ENCODE measurements around the gene ZNF710.

The ZNF710 gene

GRCh38 chr15:89998141-89998661, 2.9 kb upstream of the ZNF710 start:
- no peak for DNase-seq

GRCh38 chr15:89998923-89999675, 2.0 kb upstream of the ZNF710 start:
- DNase-seq = no peak

GRCh38 chr15:89999676-90000185, 1.4 kb upstream of the ZNF710 start:
- no peak for DNase-seq

- no peak for DNase-seq
Observed at GRCh38 chr15:90000186-90001001, 730 bp upstream of the ZNF710 start.

GRCh38 chr15:90001683-90002427, 731 bp downstream of the ZNF710 start:
- peak; percentile 75 for DNase-seq

GRCh38 chr15:90002428-90002844, 1.3 kb downstream of the ZNF710 start:
- peak; percentile 66 for DNase-seq

GRCh38 chr15:90003736-90004135, 2.6 kb downstream of the ZNF710 start:
- no peak for DNase-seq

GRCh38 chr15:90004252-90004651, 3.1 kb downstream of the ZNF710 start:
- no peak for DNase-seq

GRCh38 chr15:90004671-90005070, 3.5 kb downstream of the ZNF710 start:
- peak; percentile 67 for DNase-seq

- DNase-seq = no peak
Observed at GRCh38 chr15:90006217-90007075, 5.3 kb downstream of the ZNF710 start.

- DNase-seq = no peak
Observed at GRCh38 chr15:90007076-90007460, 5.9 kb downstream of the ZNF710 start.

- DNase-seq = no peak
Observed at GRCh38 chr15:90008607-90009006, 7.5 kb downstream of the ZNF710 start.

- no peak for DNase-seq
Observed at GRCh38 chr15:90009301-90010022, 8.3 kb downstream of the ZNF710 start.

- DNase-seq = no peak
Observed at GRCh38 chr15:90011705-90012104, 10.6 kb downstream of the ZNF710 start.

GRCh38 chr15:90013503-90013937, 12.4 kb downstream of the ZNF710 start:
- DNase-seq = no peak

GRCh38 chr15:90015294-90015693, 14.2 kb downstream of the ZNF710 start:
- no peak for DNase-seq

- no peak for DNase-seq
Observed at GRCh38 chr15:90015749-90016148, 14.6 kb downstream of the ZNF710 start.

- no peak for DNase-seq
Observed at GRCh38 chr15:90016721-90017120, 15.6 kb downstream of the ZNF710 start.

- DNase-seq = no peak
Observed at GRCh38 chr15:90018216-90018831, 17.2 kb downstream of the ZNF710 start.

- no peak for DNase-seq
Observed at GRCh38 chr15:90019611-90020010, 18.5 kb downstream of the ZNF710 start.
